HL-60 (cell line): ENCODE data around the gene SNX1.

ENCODE experiments used
- POLR2AphosphoS5 ChIP-seq: IDR thresholded peaks from 2 replicates; pipeline ENCODE4 v1.6.1; 2012; ENCODE audit warnings: low read depth
- TF ChIP-seq, protein P1 (sequence below): IDR thresholded peaks from one replicate; pipeline ENCODE4 v1.5.1; 2011; ENCODE audit warnings: low read length, control low read depth, inconsistent platforms; ENCODE audit not compliant: insufficient read depth

DNA sequence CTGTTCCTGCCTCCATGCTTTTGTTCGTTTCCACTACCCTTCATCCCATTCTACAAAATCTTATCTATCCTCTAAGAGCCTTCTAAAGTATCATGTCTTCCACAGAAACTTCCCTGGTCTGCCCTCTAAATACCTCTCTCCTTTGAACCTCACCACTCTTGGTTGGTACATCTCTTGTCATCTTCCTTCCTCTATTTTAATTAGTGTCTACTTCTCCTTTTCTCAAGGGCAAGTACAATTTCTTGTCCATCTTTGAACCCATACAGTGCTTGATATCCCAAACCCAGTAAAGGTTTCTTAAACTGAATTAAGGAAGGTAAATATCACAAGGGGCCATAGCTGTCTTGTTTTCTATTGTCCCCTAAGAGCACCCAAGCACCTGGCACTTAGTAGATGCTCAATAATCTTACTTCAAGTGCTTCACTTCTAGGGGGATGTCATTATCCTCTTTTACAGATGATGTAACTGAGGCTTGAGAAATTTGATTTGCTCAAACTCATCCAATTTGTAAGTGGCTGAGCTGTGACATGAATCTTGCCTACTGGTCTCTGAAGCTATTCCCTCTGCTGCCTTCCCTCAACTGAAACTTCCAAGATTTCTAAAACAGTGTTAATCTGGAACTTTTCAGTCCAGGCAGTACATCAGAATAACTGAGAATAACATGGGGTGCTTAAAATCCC lies 46.9 kb upstream of the SNX1 start:
- TF ChIP-seq, protein P1, sequence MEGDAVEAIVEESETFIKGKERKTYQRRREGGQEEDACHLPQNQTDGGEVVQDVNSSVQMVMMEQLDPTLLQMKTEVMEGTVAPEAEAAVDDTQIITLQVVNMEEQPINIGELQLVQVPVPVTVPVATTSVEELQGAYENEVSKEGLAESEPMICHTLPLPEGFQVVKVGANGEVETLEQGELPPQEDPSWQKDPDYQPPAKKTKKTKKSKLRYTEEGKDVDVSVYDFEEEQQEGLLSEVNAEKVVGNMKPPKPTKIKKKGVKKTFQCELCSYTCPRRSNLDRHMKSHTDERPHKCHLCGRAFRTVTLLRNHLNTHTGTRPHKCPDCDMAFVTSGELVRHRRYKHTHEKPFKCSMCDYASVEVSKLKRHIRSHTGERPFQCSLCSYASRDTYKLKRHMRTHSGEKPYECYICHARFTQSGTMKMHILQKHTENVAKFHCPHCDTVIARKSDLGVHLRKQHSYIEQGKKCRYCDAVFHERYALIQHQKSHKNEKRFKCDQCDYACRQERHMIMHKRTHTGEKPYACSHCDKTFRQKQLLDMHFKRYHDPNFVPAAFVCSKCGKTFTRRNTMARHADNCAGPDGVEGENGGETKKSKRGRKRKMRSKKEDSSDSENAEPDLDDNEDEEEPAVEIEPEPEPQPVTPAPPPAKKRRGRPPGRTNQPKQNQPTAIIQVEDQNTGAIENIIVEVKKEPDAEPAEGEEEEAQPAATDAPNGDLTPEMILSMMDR = no peak
- TF ChIP-seq POLR2AphosphoS5 = no peak
